ENCODE measurements around the gene PIK3AP1. TPM values are rescaled to one million over a fixed set of nuclear protein-coding genes. Genes with fewer than 3 reads are reported as not detected.

PIK3AP1 gene
- total and polyA plus RNA-seq, 4 donors = 27.3 to 137 (median 50.9) TPM

GRCh38 chr10:96708996-96709395 is 11.3 kb downstream of the PIK3AP1 start:
- Histone ChIP-seq H3K4me1 (ENCODE audit: control insufficient read depth in 4 of 4, insufficient read depth in 4 of 4, low read length in 3 of 4) (peaks cover under 1 to 14% (median 5%) of the 10 kb centered on the region in 4 donors), H3K27me3 (ENCODE audit: control insufficient read depth in 4 of 4, insufficient read depth in 4 of 4, low read length in 3 of 4) (no peaks in the 10 kb centered on the region), H3K9me3 (ENCODE audit: control insufficient read depth in 4 of 4, low read length in 3 of 4) (no peaks in the 10 kb centered on the region), H3K27ac (ENCODE audit: low read depth in 1 of 2, low read length in 2 of 2) (peak overlapping the region; percentile 27 to 63), H3K36me3 (ENCODE audit: control insufficient read depth in 4 of 4, insufficient read depth in 3 of 4, low read depth in 1 of 4, low read length in 3 of 4) (peaks cover 11 to 27% (median 16%) of the 10 kb centered on the region in 4 donors), H3K4me3 (ENCODE audit: low read depth in 1 of 3, low read length in 3 of 3) (no peak overlapping the region), H3K9ac (ENCODE audit: low read depth in 1 of 2, low read length in 2 of 2) (peak overlapping the region in 1 of 2 donors; percentile 16)
- 94% methylated on average over 7 of the region's 7 CpGs for WGBS
- TF ChIP-seq FOXA2 (IDR thresholded peaks at IDR 0.05) (no peak), CTCF (IDR thresholded peaks at IDR 0.05; ENCODE audit: low read depth, low read length, missing input control) (no peak), ATF3 (IDR thresholded peaks at IDR 0.05) (no peak), MAX (IDR thresholded peaks at IDR 0.05) (no peak), ZBTB33 (IDR thresholded peaks at IDR 0.05) (no peak)
- DNase-seq (ENCODE audit: low spot score) = no peak

GRCh38 chr10:96708456-96708855 is 11.9 kb downstream of the PIK3AP1 start:
- no peak overlapping the region for H3K9ac ChIP-seq (ENCODE audit: low read depth in 1 of 2, low read length in 2 of 2)
- TF ChIP-seq FOXA2 (IDR thresholded peaks at IDR 0.05) (no peak), HNF4A (conservative IDR thresholded peaks at IDR 0.05) (no peak), JUND (IDR thresholded peaks at IDR 0.05) (no peak), NR2F2 (IDR thresholded peaks at IDR 0.05) (peak; percentile 36), EGR1 (IDR thresholded peaks at IDR 0.05; ENCODE audit: low read depth in 2 of 2) (no peak), RXRA (IDR thresholded peaks at IDR 0.05) (peak in 1 of 2 donors; percentile 33)
- H3K36me3 ChIP-seq (ENCODE audit: control insufficient read depth in 4 of 4, insufficient read depth in 3 of 4, low read depth in 1 of 4, low read length in 3 of 4) = peaks cover 11 to 29% (median 17%) of the 10 kb centered on the region in 4 donors
- H3K4me1 ChIP-seq (ENCODE audit: control insufficient read depth in 4 of 4, insufficient read depth in 4 of 4, low read length in 3 of 4) = peaks cover 0 to 15% (median 7%) of the 10 kb centered on the region in 4 donors
- no peaks in the 10 kb centered on the region for H3K9me3 ChIP-seq (ENCODE audit: control insufficient read depth in 4 of 4, low read length in 3 of 4)
- H3K4me3 ChIP-seq (ENCODE audit: low read depth in 1 of 3, low read length in 3 of 3) = no peak overlapping the region
- H3K27me3 ChIP-seq (ENCODE audit: control insufficient read depth in 4 of 4, insufficient read depth in 4 of 4, low read length in 3 of 4) = no peaks in the 10 kb centered on the region
- peak overlapping the region in 1 of 2 donors; percentile 63 for H3K27ac ChIP-seq (ENCODE audit: low read depth in 1 of 2, low read length in 2 of 2)
- no peak for DNase-seq (ENCODE audit: low spot score)
- WGBS = 74% methylated on average over 7 of the region's 7 CpGs

GRCh38 chr10:96706331-96706853 is 13.9 kb downstream of the PIK3AP1 start:
- H3K27ac ChIP-seq (ENCODE audit: low read depth in 1 of 2, low read length in 2 of 2) = no peak overlapping the region
- no peaks in the 10 kb centered on the region for H3K9me3 ChIP-seq (ENCODE audit: control insufficient read depth in 4 of 4, low read length in 3 of 4)

More at GRCh38 chr10:96706331-96706853, 13.9 kb downstream of the PIK3AP1 start:
- no peak overlapping the region for H3K4me3 ChIP-seq (ENCODE audit: low read depth in 1 of 3, low read length in 3 of 3)
- peaks cover 11 to 28% (median 17%) of the 10 kb centered on the region in 4 donors for H3K36me3 ChIP-seq (ENCODE audit: control insufficient read depth in 4 of 4, insufficient read depth in 3 of 4, low read depth in 1 of 4, low read length in 3 of 4)
- DNase-seq (ENCODE audit: low spot score) = no peak
- H3K4me1 ChIP-seq (ENCODE audit: control insufficient read depth in 4 of 4, insufficient read depth in 4 of 4, low read length in 3 of 4) = peaks cover 0 to 9% (median 6%) of the 10 kb centered on the region in 4 donors
- H3K9ac ChIP-seq (ENCODE audit: low read depth in 1 of 2, low read length in 2 of 2) = no peak overlapping the region
- WGBS = 86% methylated on average over 1 of the region's 1 CpG
- no peak for TF ChIP-seq FOXA2 (IDR thresholded peaks at IDR 0.05)
- no peak for TF ChIP-seq FOXA1 (IDR thresholded peaks at IDR 0.05)
- TF ChIP-seq ZBTB33 (IDR thresholded peaks at IDR 0.05) = no peak
- no peak for TF ChIP-seq HNF4G (IDR thresholded peaks at IDR 0.05)
- TF ChIP-seq SP1 (IDR thresholded peaks at IDR 0.05) = no peak
- no peak for TF ChIP-seq TAF1 (conservative IDR thresholded peaks at IDR 0.05)
- TF ChIP-seq EGR1 (IDR thresholded peaks at IDR 0.05; ENCODE audit: low read depth in 2 of 2) = no peak
- TF ChIP-seq JUND (IDR thresholded peaks at IDR 0.05) = no peak
- no peak for TF ChIP-seq RAD21 (IDR thresholded peaks at IDR 0.05)
- no peak for TF ChIP-seq GABPA (IDR thresholded peaks at IDR 0.05 in 1 of 2, conservative IDR thresholded peaks at IDR 0.05 in 1 of 2)
- H3K27me3 ChIP-seq (ENCODE audit: control insufficient read depth in 4 of 4, insufficient read depth in 4 of 4, low read length in 3 of 4) = no peaks in the 10 kb centered on the region
